GM18499 (cell line): Measurements from ENCODE around the gene RIPK3.
"Not testable (repeated sequence)": the region's sequence is repeated elsewhere in the genome, so short reads cannot be mapped to it uniquely, and the experiment has no call there.

Source experiments
- ATAC-seq: cut with Tn5 transposase; IDR thresholded peaks from one replicate; pipeline ENCODE4 v1.9.1; 2021; ENCODE audit warnings: moderate number of reproducible peaks; ENCODE audit not compliant: insufficient read depth, unreplicated experiment

RIPK3 gene

DNA sequence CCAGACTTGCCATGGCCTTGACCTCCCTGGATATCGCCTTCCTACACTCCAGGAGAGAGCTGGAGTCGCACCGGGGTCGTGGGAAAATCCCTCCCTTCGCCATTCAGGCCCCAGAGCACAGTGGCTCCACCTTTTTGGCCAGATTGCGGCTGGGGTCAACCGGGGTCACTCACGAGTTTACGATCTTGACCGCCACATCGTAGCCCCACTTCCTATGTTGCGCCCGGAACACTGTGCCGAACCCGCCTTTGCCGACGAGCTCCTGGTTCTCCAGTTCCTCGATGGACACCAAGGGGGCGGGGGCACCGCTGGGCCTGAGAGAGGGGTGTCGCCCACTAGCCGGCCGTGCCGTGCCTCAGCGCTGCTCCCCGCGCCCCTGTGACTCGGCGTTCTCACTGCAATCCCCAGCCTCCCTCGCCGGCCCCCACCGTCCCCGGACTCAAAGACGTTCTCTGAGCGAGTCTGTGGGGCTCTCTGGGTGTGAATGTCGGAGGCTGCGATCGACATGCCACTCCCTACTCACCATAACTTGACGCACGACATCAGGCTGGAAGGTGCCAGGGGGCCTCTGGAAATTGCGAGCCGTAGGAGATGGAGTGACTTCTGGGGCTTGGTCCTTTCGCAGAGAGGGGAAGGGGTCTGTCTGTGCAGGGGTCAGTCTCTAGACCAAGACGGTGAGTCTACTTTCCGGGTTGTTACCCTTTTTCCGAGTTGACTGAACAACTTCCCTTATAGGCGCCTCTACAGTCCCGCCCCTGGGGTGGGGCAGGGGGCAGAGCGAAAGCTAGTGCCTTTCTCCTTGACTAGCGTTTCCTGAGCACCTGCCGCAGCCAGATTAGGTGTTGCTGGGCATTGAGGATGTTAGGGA, at the start of gene RIPK3:
Gene RIPK3 (minus strand): TSS at position 708 of the 868 bp plus-strand sequence. CDS start 165 bp downstream, at position 543.
- no peak for ATAC-seq

DNA sequence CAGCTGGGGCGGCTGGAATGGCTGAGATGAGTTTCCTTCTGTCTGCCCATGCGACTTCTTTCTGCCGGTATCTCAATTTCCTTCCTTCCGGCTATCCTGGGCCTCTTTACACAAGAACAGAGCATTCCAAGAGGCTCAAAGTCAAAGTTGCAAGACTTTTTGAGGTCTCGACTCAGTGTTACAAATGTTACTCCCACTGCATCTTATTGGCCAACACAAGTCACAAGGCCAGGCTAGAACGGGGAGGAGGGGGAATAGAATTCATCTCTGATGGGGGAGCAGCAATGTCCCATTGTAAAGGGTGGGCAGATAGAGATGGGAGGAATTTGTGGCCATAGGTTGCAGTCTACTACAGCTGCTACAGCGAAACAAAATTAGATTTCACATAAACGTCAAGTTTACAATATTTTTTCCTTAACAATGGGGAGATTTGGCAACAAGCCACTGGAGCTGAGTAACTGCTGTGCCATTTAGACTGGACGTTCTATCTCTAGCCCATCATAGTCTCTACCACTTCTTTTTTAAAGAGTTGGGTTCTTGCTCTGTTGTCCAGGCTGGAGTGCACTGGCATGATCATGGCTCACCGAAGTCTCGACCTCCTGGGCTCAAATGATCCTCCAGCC, 49.5 kb upstream of the RIPK3 start:
- ATAC-seq: no peak

DNA sequence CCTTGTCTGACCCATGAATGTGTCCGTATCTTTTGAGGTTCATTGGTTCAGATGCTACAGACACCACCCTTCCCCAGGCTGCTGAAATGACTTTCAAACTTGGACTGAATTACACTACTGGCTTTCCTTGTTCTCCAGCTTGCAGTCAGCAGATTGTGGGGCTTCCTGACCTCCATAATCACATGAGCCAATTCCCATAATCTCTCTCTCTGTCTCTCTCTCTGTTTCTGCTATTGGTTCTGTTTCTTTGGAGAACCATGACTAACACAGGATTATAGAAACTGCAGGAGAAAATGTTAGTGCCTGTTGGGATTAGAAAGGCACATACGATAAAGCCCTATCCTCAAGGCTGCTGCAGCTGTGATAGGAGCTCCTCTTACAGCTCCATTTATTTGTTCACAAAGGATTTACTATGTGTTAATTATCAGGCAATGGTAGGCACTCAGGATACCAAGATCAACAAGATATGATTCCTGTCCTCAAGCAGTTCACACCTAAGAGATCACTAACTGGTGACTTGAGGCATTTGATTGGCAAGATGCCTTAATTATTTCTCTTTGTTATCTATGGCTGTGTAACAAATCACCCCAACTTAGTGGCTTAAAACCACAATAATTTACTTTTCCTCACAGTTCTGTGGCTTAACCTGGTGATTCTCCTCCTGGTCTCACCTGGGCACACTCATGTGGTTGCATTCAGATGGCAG, 48.8 kb upstream of the RIPK3 start:
- ATAC-seq: no peak

DNA sequence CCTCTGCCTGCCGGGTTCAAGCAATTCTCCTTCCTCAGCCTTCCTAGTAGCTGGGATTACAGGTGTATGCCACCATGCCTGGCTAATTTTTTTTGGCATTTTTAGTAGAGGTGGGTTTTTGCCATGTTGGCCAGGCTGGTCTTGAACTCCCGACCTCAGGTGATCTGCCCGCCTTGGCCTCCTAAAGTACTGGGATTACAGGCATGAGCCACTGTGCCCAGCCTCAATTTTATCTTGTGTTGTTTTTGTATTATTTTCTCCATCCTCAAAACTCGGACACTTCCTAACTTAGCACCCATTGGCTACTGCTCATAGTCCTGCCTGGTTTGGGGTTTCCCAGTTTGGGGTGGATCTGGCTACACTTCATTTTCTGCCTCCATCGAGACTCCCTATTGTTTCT, 47.8 kb upstream of the RIPK3 start:
- ATAC-seq: not testable (repeated sequence)

DNA sequence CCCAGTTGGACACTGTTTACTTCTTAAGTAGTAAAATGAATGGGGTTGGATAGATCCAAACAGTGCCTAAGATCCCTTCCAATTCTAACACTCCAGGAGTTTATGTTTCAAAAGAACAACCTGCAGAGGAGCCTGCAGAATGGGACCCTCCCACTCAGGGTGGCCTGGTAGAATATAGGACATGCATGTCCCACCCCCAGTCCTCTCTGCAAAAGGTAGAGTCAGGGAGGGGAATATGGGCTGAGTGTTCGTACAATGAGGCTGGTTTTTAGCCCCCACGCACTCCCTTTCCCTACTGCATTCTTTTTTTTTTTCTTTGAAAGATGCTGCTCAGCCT, 47.2 kb upstream of the RIPK3 start:
- no peak for ATAC-seq

DNA sequence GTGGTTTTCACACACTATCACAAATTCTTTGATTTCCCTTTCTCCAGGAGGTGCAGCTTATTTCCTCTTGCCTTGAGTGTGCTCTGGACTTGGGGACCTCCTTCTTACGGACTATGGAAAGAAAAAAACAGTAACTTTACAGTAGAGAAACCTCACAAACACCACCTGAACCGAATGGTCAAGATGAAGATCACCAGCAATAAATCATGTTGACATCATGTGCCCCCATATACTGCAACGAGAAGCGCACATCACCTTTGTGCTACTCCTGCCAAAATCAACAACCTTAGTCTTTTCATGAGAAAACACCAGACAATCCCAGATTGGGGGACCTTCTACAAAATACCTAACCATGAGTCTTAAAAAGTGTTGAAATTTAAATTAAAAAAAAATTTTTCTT, 45.7 kb upstream of the RIPK3 start:
- no peak for ATAC-seq

DNA sequence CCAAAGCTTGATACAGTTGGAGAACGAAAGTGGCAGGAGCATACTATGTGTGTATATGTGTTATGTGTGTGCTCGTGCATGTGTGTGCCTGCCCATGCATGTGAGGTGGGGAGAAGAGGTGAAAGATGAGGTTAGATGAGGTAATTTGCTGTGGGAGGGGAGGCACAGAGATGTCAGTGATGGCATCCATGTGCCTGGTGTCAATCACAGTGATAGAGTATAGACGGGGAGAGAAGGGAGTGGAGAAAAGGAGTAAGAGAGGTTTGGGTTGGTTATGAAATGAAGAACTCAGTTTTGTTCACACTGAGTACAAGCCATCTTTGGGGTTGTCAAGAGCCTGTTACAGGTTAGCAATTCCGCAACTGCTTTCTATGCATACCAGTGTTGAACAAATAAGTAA, 44.4 kb upstream of the RIPK3 start:
- ATAC-seq: no peak

DNA sequence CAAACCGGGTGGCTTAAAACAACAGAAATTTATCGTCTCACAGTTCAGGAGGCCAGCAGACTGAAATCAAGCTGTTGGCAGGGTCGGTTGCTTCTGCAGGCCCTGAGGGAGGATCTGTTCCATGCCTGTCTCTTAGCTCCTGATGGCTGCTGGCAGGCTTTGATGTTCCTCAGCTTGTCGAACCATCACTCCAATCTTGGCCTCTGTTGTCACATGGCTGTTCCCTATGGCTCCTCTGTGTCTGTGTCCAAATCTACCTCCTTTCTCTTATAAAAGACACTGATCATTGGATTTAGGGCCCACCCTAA, 42.2 kb upstream of the RIPK3 start:
- no peak for ATAC-seq

DNA sequence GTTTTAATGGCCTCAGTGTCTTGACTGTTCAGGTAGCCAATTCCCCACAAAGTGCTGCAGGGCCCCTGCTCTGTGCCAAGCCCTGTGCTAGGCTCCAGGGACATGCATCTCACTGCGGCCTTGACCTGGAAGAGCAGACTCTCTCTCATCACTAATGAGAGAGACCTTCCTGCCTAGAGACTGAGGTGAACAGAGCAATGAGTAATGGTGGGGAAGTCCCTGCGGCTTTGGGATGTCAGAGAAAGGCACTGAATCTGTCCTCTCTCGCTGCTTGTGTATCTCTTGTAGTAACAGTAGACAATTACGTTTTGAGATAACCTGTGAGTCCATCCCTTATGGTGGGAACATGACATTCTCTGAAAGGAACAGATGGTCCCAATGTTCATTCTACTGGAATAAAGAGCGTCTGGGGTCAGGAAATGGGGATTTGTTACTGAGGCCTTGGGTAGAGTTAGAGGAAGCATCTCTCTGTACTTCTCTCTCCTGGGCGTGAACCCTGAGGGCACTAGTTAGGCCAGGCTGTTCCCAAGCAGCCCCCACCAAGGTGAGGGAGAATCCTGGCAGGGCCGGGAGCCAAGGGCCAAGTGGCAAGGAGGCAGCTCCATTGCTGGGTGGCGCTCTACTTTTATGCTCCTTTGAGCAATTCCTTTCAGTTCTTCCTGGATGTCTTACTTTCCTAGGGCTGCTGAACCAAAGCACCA, 41.7 kb upstream of the RIPK3 start:
- ATAC-seq: no peak

DNA sequence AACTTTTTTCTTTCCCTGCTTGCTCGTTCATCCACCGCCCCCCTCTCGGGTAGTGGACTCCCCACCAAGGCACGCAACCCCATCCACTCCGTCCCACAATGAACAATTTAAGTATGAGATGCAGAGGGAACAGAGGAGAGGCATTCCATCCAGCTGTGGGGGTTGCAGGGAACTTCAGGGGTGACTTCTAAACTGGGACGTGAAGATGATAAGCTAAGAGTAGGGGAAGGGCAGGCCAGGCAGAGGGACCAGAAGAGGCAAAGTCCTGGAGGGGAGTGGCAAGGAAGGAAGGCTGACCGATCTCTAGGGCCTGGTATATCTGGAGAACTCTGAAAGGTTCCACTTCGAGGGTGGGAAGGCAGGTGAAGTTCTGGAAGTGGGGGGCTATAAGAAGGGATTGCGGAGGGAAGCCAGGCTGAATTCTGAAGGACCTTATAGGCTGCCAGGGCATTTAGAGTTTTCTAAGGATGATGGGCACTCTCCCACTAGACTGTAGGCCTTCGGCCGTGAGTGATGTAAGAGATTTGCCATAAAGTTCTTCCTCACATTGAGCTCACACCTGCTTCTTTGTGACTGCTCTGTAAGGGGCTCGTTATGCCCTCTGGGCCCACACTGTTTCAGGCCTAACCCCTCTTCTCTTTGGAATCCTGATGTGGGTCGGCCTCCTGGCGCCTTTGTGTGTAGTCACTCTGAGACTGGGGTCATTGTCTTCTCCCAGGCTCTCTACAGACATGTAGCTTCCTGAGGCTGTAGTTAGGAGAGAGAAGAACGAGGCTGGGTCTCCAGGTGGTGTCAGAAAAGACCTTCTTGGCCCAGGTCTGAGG, 40.3 kb upstream of the RIPK3 start:
- no peak for ATAC-seq

DNA sequence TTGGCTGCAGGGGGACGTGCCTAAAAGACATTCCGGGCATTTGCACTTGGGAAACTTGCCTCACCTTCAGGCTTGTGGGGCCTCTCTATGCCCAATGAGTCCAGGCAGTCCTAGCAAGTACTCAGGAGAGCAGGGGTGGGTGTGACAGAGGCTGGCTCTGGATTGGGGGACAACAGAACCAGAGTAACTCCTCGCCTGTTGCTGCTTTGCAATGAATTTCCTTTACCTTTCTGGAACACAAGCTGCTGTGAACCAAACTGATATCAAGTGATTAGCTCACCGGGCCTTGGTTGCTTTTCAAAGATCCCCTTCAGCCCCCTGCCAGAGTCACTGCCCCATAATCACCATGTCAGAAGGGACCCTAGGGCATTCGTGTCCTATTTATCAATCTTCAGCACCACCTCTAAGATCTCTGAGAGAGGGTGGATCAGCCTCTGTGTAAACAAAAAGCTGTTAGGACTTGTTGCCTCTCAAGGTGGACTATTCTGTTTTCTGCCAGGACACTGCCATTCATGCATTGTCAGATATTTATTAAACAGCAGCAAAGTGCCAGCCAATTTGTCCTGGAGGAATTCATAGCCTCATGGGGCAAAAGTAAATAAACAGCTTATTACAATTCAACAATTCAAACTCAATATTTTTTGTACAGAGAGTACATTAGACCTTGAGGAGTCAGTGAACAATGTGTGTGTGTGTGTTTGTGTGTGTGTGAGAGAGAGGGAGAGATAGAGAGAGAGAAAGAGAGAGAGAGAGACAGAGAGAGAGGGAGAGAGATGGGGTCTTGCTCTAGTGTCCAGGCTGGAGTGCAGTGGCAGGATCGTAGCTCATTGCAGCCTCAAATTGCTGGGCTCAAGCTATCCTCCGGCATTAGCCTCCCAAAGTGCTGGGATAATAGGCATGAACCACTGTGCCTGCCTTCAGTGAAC, 39.5 kb upstream of the RIPK3 start:
- no peak for ATAC-seq

DNA sequence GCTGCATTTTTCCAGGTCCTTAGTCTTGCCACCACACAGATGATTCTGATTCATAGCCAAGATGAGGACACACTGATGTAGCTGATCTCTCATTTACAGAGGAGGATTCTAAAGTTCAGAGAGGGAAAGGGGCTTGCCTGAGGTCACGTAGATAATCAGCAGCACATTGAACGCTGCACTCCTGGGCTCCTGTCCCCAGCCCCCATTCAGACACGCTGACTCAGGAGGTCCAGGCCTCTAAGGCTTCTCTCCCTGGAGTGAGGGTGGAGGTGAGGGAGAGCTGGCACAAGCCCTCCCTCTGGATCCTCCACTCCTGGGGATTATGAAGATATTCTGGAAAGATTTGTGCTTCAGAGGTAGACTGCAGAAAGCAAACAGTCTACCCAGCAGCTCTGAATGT, 38.5 kb upstream of the RIPK3 start:
- no peak for ATAC-seq

DNA sequence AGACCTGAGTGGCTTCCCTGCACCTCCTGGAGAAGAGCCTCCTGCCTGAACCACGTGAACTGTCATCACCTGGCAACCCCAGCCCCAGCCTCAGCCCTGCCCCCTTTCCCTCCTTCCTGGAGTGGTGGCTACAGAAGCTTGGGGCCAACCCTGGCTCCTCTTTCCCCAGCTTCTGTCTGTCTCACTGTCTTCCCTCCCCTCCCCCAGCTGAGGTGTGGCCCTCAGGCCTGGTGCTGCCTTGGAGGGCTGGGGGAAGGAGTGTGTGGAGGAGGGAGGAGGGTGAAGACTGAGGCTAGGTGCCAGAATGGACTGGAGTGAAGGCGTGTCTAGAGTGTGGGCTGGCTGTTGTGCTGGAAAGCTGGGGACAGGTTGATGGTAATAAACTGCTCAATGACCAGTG, 37.9 kb upstream of the RIPK3 start:
- ATAC-seq: no peak

DNA sequence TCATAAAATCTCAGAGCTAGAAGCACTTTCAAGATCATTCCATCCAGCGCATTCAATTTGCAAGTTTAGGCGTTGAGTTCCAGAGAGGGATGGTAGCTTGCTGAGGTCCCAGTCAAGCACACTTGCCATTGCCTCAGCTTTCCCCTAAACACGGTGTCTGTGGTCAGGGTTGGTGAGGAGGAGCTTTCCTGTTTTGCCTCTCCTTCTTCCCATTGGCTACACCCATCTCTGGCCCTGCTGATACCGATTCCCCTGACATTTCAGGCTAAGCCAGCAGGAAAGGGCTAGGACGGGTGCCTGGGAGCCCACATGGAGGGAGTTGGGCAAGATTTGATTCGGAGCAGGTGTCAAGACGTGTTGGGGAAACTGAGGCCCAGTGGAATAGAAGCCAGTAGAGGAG, 37.3 kb upstream of the RIPK3 start:
- ATAC-seq: no peak

DNA sequence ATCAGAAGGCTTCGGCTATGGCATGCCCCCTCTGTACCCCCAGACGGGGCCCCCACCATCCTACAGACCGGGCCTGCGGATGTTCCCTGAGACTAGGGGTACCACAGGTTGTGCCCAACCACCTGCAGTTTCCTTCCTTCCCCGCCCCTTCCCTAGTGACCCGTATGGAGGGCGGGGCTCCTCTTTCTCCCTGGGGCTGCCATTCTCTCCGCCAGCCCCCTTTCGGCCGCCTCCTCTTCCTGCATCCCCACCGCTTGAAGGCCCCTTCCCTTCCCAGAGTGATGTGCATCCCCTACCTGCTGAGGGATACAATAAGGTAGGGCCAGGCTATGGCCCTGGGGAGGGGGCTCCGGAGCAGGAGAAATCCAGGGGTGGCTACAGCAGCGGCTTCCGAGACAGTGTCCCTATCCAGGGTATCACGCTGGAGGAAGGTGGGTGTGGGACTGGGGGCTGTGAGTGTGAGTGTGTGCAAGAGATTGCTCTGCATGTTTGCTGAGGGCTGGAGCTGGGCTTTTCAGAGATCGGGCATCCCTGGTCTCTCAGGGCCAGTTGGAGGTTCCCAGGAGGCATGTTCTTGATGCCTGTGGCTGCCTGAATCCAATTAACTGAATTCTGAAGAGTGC, 36.8 kb upstream of the RIPK3 start:
- ATAC-seq: no peak

DNA sequence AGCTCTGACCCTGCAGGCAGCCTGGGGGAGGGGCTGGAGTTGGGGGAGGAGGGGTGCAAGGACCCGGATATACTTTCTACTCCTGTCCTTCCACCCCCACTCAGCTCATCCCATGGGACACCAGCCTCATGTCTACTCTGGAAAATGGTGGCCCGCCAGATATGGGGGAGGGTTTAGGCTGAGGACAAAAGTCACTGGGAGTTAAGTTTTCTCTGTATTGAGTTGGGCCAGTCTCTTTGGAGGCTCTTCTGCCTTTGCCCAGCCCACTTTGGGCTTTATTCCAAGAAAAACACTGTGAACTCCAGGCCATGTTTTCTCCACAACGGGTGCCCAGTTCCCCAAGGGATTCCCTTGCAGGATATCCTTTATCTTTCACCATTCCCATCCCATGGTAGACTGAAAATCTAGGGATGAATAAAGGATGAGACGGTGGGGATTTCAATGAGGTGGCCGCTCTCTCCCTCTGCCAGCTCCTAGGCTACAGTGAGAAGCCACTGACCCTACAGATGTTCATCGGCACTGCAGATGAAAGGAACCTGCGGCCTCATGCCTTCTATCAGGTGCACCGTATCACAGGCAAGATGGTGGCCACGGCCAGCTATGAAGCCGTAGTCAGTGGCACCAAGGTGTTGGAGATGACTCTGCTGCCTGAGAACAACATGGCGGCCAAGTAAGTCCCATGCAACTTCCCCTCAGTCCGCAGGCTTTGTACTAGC, 33.1 kb upstream of the RIPK3 start:
- ATAC-seq: no peak

DNA sequence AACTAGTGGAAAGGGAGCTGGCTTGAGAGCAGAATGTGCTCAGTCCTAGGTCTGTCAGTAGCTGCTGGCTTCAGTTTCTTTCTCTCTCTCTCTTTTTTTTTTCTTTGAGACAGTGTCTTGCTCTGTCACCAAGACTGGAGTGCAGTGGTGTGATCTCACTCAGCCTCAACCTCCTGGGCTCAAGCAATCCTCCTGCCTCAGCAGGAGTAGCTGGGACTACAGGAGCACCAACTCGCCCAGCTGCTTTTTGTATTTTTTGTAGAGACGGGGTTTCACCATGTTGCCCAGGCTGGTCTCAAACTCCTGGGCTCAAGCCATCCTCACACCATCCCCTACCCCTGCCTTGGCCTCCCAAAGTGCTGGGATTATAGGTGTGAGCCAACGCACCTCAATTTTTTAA, 31.8 kb upstream of the RIPK3 start:
- ATAC-seq: not testable (repeated sequence)

DNA sequence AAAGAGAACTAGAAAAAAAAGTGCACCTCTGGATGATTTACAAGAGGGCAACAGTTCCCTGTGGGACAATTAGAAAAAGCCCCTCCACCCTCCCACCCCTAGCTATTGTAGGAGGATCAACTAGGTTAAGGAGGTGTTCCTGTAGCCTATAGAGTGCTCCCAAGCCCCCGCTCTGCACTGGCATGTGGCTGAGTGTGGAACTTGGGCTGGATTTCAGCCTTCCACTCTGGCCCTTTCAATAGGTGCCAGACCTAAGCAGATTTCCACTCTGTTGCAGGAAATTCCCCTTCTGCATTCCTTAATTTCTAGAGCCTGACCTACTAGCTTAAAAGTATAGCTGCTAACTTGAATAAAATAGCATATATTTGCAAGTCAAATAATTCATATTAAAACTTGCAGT, 31.0 kb upstream of the RIPK3 start:
- no peak for ATAC-seq
